A549 (cell line): ENCODE measurements around the gene HIVEP3. TPM values are rescaled to one million over a fixed set of nuclear protein-coding genes. Genes with fewer than 3 reads are reported as not detected.

Source experiments
- ATAC-seq, 2 experiments: fragments of 200-7000 bp in 1 of 2; fragments of >200 bp in 1 of 2; cut with Nextera tagmentation in 1 of 2; cut with Tn5 transposase in 1 of 2; 3 replicates each; pipeline versions ENCODE4 v1.8.0 to v1.9.1; 2018 to 2020; ENCODE audit warnings: mild to moderate bottlenecking in 1 of 2, moderate library complexity in 1 of 2
- CTCF ChIA-PET: fragments of 300-600 bp; sonication (Branson Sonifier 250); formaldehyde crosslinking; extraction: SDS; loops from one replicate; lab custom pipeline; 2021; ENCODE audit warnings: antibody characterized with exemption, inconsistent platforms; lab: Yijun Ruan, JAX
- POLR2A ChIA-PET: fragments of 350-600 bp; formaldehyde crosslinking; extraction: SDS; loops from one replicate; lab custom pipeline; 2021; ENCODE audit warnings: antibody characterized with exemption, inconsistent platforms; lab: Yijun Ruan, JAX
- DNase-seq, 2 experiments: peaks; one replicate each; pipeline versions ENCODE4 v3.0.0 to v3.0.0-alpha.2; 2011 to 2016; ENCODE audit warnings: low read depth in 1 of 2, low spot score in 1 of 2
- FAIRE-seq: peaks from 2 replicates; lab custom pipeline; 2011; peaks lifted over from hg19 to GRCh38; lab: Jason Lieb, UNC
- H3K27ac ChIP-seq, 2 experiments: fragments of >200 bp; sonication (Bioruptor Twin); formaldehyde crosslinking; 3 replicates each; pipeline ENCODE4 v1.5.1; 2016 to 2017
- H3K4me1 ChIP-seq: fragments of >200 bp; sonication (Bioruptor Twin); formaldehyde crosslinking; 3 replicates; pipeline ENCODE4 v1.6.1; 2016
- H3K4me2 ChIP-seq: fragments of >200 bp; sonication (Bioruptor Twin); formaldehyde crosslinking; 3 replicates; pipeline ENCODE4 v1.6.1; 2016
- H3K4me3 ChIP-seq: fragments of >200 bp; sonication (Bioruptor Twin); formaldehyde crosslinking; 3 replicates; pipeline ENCODE4 v1.5.1; 2016
- H3K9me3 ChIP-seq: fragments of >200 bp; sonication (Bioruptor Twin); formaldehyde crosslinking; 3 replicates; pipeline ENCODE4 v1.6.1; 2016
- CHD2 ChIP-seq: fragments of 150-350 bp; IDR thresholded peaks from 2 replicates; pipeline ENCODE4 v1.6.1; 2014; ENCODE audit warnings: low read length; ENCODE audit not compliant: partially characterized antibody
- CTCF ChIP-seq: fragments of >200 bp; sonication (Bioruptor Twin); formaldehyde crosslinking; IDR thresholded peaks from 3 replicates; pipeline ENCODE4 v1.5.1; 2016
- FOSB ChIP-seq: fragments of 250-450 bp; sonication (Bioruptor Pico); IDR thresholded peaks from 2 replicates; pipeline ENCODE4 v1.5.0; 2020; ENCODE audit warnings: mild to moderate bottlenecking, moderate library complexity
- HDAC2 ChIP-seq: fragments of 200-600 bp; sonication (generic); IDR thresholded peaks from 2 replicates; pipeline ENCODE4 v1.6.1; 2016
- HOXB13 ChIP-seq: fragments of 250-450 bp; sonication (Bioruptor Pico); IDR thresholded peaks from 2 replicates; pipeline ENCODE4 v1.5.0; 2020; ENCODE audit warnings: low read depth, mild to moderate bottlenecking, moderate library complexity
- JUN ChIP-seq, 2 experiments: fragments of >200 bp; sonication (Bioruptor Twin); formaldehyde crosslinking; IDR thresholded peaks; 2 replicates in 1 of 2; 3 replicates in 1 of 2; pipeline ENCODE4 v1.6.1; 2016 to 2017
- MYC ChIP-seq: IDR thresholded peaks from 2 replicates; pipeline ENCODE4 v1.6.1; 2012; ENCODE audit warnings: mild to moderate bottlenecking, inconsistent platforms, low read length, improper control_type of control experiment, borderline replicate concordance
- NFE2L2 ChIP-seq: fragments of 150-350 bp; conservative IDR thresholded peaks from 2 replicates; pipeline ENCODE4 v1.6.1; 2014; ENCODE audit warnings: low read length
- PHF8 ChIP-seq: fragments of 200-600 bp; sonication (generic); IDR thresholded peaks from 2 replicates; pipeline ENCODE4 v1.6.1; 2016; ENCODE audit warnings: low read depth, mild to moderate bottlenecking, antibody characterized with exemption, moderate library complexity, borderline replicate concordance
- POLR2AphosphoS2 ChIP-seq: conservative IDR thresholded peaks from 2 replicates; pipeline ENCODE4 v1.6.1; 2012; ENCODE audit warnings: low read length, improper control_type of control experiment, inconsistent platforms
- RAD21 ChIP-seq, 2 experiments: fragments of >200 bp in 1 of 2; sonication (Bioruptor Twin) in 1 of 2; formaldehyde crosslinking in 1 of 2; IDR thresholded peaks in 1 of 2; conservative IDR thresholded peaks in 1 of 2; 2 replicates in 1 of 2; 3 replicates in 1 of 2; pipeline ENCODE4 v1.6.1; 2012 to 2018; ENCODE audit warnings: inconsistent platforms in 1 of 2
- RNF2 ChIP-seq: fragments of 200-600 bp; sonication (generic); IDR thresholded peaks from 2 replicates; pipeline ENCODE4 v1.6.1; 2016; ENCODE audit warnings: low read depth, mild to moderate bottlenecking, antibody characterized with exemption, moderate library complexity, borderline replicate concordance
- SREBF2 ChIP-seq: fragments of 450-650 bp; IDR thresholded peaks from 2 replicates; pipeline ENCODE4 v1.6.1; 2014; ENCODE audit warnings: mild to moderate bottlenecking, moderate library complexity
- ZC3H11A ChIP-seq: fragments of 450-650 bp; IDR thresholded peaks from 2 replicates; pipeline ENCODE4 v1.6.1; 2014; ENCODE audit warnings: antibody characterized with exemption, mild to moderate bottlenecking
- ZFP36 ChIP-seq: fragments of 450-650 bp; IDR thresholded peaks from 2 replicates; pipeline ENCODE4 v1.6.1; 2014; ENCODE audit warnings: borderline replicate concordance; ENCODE audit not compliant: partially characterized antibody
- WGBS: methylation state at CpG from one replicate; pipeline ENCODE4 v1.1.6; 2017; ENCODE audit errors: missing lambda C conversion rate; 5-methylcytosine and 5-hydroxymethylcytosine counted together
- polyA plus RNA-seq, 4 experiments: library from polyadenylated mRNA; depleted of rRNA in 3 of 4; stranded (reverse); fragments of >200 nt; fragmentation: RNase III in 1 of 4; extraction: RNeasy Plus Mini Kit Qiagen cat#74134 plus additional on column Dnase treatment in 1 of 4; gene quantifications; 2 replicates in 3 of 4; 3 replicates in 1 of 4; pipeline ENCODE4 v1.2.3, GENCODE V29; 2011 to 2017
- TF ChIP-seq, protein P1 (sequence below): fragments of >200 bp; sonication (Bioruptor Twin); formaldehyde crosslinking; IDR thresholded peaks from 2 replicates; pipeline ENCODE4 v1.6.1; 2016
- TF ChIP-seq, protein P2 (sequence below): IDR thresholded peaks from 2 replicates; pipeline ENCODE4 v1.6.1; 2012

The HIVEP3 gene
- polyA plus RNA-seq, 2 of the 4 experiments (the other 2 are of a cell fraction), result 1.5 to 2.0 TPM

GRCh38 chr1:41663671-41664400 is 254.9 kb downstream of the HIVEP3 start:
- no peak for ATAC-seq
- no peak for TF ChIP-seq POLR2AphosphoS2
- CTCF ChIA-PET, result no interaction called here
- no peak overlapping the region for H3K4me2 ChIP-seq
- H3K9me3 ChIP-seq, result no peaks in the 10 kb centered on the region
- no peak overlapping the region for H3K4me3 ChIP-seq
- POLR2A ChIA-PET, result no interaction called here
- no peak overlapping the region for H3K27ac ChIP-seq
- FAIRE-seq, result no peak
- DNase-seq, result no peak
- 88% methylated on average over 3 of the region's 5 CpGs for WGBS
- peaks cover 22% of the 10 kb centered on the region for H3K4me1 ChIP-seq

- POLR2A ChIA-PET, result no interaction called here
- ATAC-seq, result peak; percentile 26 to 67; a peak in 5 of 6 replicates
- H3K4me1 ChIP-seq, result peaks cover 22% of the 10 kb centered on the region
- no peak for FAIRE-seq
- no peaks in the 10 kb centered on the region for H3K9me3 ChIP-seq
- peak overlapping the region; percentile 49 to 82; a peak in 4 of 6 replicates for H3K27ac ChIP-seq
- TF ChIP-seq PHF8, result no peak
- CTCF ChIA-PET, result interaction anchor here (0.6 kb wide), 1 partner anchor 19 kb away, joined by 3 read pairs; no protein-coding TSS in a partner anchor
- peak; percentile 22 to 23 for DNase-seq
- WGBS, result 50% methylated on average over 2 of the region's 27 CpGs
- peak overlapping the region; percentile 97 for H3K4me2 ChIP-seq
- H3K4me3 ChIP-seq, result peak overlapping the region; percentile 57
Measured at GRCh38 chr1:41662765-41663437, 255.8 kb downstream of the HIVEP3 start.

DNA sequence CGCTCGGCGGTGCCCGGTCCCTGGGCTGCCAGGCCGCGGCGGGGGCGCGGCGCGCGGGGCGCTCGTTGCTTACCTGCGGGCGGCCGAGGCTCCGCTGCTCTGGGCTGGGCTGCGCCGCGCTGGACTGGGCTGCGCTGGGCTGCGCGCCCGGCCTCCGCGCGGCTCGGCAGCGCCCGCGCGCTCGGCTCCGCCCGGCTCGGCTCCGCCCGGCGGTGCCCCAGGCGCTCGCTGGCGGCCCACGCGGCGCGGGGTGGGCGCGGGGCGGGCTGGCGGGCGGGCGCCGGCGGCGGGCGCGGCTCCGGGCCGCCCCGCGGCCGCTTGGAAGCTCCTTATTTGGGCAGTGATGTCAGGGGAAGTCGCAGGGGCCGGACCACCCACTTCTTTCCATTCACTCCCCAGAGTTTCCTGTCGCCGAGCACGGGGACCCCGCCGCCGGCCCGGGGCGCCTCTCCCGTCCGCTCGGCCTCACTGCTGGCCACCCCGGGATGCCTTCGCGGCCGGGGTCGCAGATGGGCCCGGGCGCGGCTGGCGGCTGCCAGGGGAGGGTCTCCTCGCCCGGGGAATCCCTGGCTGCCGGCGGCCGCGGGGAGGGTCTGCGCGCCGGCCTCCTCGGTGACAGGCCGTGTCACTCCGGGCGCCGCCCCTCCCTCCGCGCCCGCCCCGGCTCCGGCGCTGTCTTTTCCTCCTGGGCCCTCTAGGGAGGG is 256.5 kb downstream of the HIVEP3 start:
- ATAC-seq, result peak; percentile 65 to 69
- CTCF ChIA-PET, result no interaction called here
- POLR2A ChIA-PET, result no interaction called here
- DNase-seq, result peak in 1 of 2 experiments; percentile 31
- Histone ChIP-seq H3K9me3 (no peaks in the 10 kb centered on the region), H3K4me3 (peak overlapping the region; percentile 57), H3K4me1 (peaks cover 22% of the 10 kb centered on the region), H3K4me2 (peak overlapping the region; percentile 97), H3K27ac (peak overlapping the region; percentile 49 to 82; a peak in 4 of 6 replicates)
- TF ChIP-seq RNF2 (no peak), CHD2 (no peak), JUN (IDR thresholded peaks at IDR 0.05) (no peak), HOXB13 (CRISPR knock-in tag) (no peak), RAD21 (conservative IDR thresholded peaks at IDR 0.05 in 1 of 2, IDR thresholded peaks at IDR 0.05 in 1 of 2) (no peak), ZFP36 (no peak), CTCF (no peak), ZC3H11A (no peak), SREBF2 (no peak), MYC (no peak), NFE2L2 (no peak), HDAC2 (no peak), FOSB (CRISPR knock-in tag) (no peak)
- TF ChIP-seq, protein P1, sequence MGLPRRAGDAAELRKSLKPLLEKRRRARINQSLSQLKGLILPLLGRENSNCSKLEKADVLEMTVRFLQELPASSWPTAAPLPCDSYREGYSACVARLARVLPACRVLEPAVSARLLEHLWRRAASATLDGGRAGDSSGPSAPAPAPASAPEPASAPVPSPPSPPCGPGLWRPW, result no peak
- TF ChIP-seq, protein P2, sequence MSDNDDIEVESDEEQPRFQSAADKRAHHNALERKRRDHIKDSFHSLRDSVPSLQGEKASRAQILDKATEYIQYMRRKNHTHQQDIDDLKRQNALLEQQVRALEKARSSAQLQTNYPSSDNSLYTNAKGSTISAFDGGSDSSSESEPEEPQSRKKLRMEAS, result no peak
- FAIRE-seq, result no peak
- WGBS, result 0% methylated on average over 3 of the region's 105 CpGs
